ENCODE data around the gene NFIL3.

DNA sequence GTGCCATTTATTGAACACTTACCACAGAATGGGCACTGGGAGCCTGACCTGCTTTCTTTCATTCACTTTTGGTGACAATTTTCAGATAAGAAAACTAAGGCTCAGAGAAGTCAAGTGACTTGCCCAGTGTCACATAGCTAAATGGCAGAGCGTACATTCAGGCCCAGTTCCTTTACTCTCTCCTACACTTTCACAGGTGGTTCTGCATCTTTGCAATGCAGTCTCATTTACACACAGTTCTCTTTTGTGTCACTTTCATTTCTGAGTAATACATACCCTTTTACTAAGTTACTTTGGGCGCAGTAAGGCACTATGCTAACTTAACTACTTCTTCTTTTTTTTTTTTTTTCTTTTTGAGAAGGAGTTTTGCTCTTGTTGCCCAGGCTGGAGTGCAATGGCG, 8.3 kb downstream of the NFIL3 start:
- no peak for TF ChIP-seq EZH2 (IDR thresholded peaks at IDR 0.05; ENCODE audit: borderline replicate concordance, low read depth, low read length, poor library complexity, severe bottlenecking)
- TF ChIP-seq, protein P1, sequence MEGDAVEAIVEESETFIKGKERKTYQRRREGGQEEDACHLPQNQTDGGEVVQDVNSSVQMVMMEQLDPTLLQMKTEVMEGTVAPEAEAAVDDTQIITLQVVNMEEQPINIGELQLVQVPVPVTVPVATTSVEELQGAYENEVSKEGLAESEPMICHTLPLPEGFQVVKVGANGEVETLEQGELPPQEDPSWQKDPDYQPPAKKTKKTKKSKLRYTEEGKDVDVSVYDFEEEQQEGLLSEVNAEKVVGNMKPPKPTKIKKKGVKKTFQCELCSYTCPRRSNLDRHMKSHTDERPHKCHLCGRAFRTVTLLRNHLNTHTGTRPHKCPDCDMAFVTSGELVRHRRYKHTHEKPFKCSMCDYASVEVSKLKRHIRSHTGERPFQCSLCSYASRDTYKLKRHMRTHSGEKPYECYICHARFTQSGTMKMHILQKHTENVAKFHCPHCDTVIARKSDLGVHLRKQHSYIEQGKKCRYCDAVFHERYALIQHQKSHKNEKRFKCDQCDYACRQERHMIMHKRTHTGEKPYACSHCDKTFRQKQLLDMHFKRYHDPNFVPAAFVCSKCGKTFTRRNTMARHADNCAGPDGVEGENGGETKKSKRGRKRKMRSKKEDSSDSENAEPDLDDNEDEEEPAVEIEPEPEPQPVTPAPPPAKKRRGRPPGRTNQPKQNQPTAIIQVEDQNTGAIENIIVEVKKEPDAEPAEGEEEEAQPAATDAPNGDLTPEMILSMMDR (conservative IDR thresholded peaks at IDR 0.05; ENCODE audit: low read depth, low read length): no peak

Data from A673 (cell line).